ENCODE measurements around the gene SIGMAR1. TPM values are rescaled to one million over a fixed set of nuclear protein-coding genes. Genes with fewer than 3 reads are reported as not detected.

The SIGMAR1 gene
- total and polyA plus RNA-seq, 4 donors: 27.7 to 82.3 (median 62.5) TPM

DNA sequence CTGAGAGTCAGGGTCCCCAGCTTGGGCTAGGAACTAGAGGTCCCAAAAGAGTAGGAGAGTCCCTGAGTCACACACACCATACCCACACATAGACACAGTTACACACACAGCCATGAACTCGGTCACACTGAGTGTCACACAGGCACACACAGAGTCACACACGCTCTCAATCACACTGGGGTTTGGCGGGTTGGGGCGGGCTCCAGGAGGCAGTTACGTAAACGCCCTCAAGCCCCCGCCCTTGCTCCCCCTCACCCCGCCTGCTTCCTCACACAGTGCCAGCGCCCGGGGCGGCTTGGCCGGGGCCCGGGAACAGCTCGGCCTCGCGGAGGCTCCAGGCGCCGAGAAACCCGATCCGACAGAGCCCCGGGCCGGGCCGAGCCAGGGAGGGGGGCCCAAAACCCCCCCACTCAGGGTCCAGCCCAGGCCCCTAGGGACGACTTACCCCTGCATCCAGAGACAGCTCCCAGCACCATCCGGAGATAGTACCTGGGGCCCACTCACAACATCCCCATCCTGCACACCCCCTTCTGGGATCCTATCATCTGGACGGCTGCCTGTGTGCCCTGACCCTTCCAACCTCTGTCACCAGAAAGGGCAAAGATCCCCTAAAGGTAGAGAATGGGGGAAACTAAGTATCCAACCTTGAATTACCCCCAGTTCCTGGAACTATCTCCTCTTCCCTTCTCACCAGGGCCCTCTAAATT lies 44.5 kb downstream of the SIGMAR1 start:
- WGBS (ENCODE audit: insufficient coverage): 8% methylated on average over 24 of the region's 26 CpGs
- H3K27me3 ChIP-seq (ENCODE audit: control insufficient read depth, insufficient read depth, low read length): peaks cover 20% of the 10 kb centered on the region
- H3K9me3 ChIP-seq (ENCODE audit: control insufficient read depth, insufficient read depth, low read length): no peaks in the 10 kb centered on the region
- DNase-seq (ENCODE audit: low read depth in 4 of 6, low spot score in 6 of 6): peak in 2 of 6 donors; percentile 58 to 83
- H3K4me1 ChIP-seq (ENCODE audit: control insufficient read depth, insufficient read depth, low read length): peaks cover 53% of the 10 kb centered on the region
- H3K36me3 ChIP-seq (ENCODE audit: control insufficient read depth, insufficient read depth, low read length): no peaks in the 10 kb centered on the region
- H3K27ac ChIP-seq (ENCODE audit: low read depth, low read length): no peak overlapping the region
- H3K4me3 ChIP-seq (ENCODE audit: low read depth, low read length): no peak overlapping the region

DNA sequence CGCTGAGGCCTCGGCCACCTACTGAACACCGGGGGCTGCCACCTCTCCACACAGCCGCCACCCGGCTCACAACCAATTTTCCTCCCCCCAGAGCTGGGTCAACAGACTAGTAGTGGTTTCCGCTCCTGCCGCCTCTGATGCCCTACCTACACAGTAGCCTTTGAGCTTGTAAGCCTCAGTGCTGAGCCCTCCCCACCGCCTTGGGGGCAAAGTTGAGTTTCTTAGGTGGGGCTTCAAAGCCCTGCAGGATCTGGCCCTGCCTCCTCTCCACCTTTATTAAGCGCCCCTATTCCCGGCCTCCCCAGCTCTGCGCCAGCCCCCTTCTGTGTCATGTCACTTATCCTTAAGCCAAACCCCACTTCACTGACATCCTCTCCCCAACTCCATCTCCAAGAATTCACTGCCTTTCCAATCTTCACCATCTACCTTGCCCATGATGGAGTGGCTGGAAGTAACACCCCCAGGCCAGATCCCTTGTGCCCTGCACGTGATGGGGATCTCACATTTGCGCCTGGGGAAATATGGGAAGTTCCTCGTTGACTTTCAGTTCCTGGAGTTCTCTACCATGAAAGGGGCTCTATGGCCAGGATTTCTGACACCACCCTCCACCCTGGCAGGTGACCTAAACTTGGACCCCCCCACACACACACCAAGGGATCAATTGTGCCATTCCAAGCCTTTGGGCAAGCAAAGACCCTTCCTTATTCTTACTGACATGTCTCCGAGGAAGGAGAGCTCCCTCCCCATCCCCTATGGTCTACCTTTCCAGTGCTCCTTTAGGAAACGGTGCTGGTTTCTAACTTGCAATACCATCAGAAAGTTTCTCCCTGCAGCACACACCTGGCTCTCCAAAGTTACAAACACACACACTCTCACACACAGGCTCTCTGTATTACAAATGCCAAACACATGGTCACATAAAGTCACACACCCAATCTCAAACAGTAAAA lies 45.4 kb downstream of the SIGMAR1 start:
- no peak overlapping the region for H3K27ac ChIP-seq (ENCODE audit: low read depth, low read length)
- peaks cover 20% of the 10 kb centered on the region for H3K27me3 ChIP-seq (ENCODE audit: control insufficient read depth, insufficient read depth, low read length)
- H3K36me3 ChIP-seq (ENCODE audit: control insufficient read depth, insufficient read depth, low read length): no peaks in the 10 kb centered on the region
- 21% methylated on average over 10 of the region's 16 CpGs for WGBS (ENCODE audit: insufficient coverage)
- H3K4me3 ChIP-seq (ENCODE audit: low read depth, low read length): no peak overlapping the region
- DNase-seq (ENCODE audit: low read depth in 4 of 6, low spot score in 6 of 6): no peak
- no peaks in the 10 kb centered on the region for H3K9me3 ChIP-seq (ENCODE audit: control insufficient read depth, insufficient read depth, low read length)
- H3K4me1 ChIP-seq (ENCODE audit: control insufficient read depth, insufficient read depth, low read length): peaks cover 55% of the 10 kb centered on the region

DNA sequence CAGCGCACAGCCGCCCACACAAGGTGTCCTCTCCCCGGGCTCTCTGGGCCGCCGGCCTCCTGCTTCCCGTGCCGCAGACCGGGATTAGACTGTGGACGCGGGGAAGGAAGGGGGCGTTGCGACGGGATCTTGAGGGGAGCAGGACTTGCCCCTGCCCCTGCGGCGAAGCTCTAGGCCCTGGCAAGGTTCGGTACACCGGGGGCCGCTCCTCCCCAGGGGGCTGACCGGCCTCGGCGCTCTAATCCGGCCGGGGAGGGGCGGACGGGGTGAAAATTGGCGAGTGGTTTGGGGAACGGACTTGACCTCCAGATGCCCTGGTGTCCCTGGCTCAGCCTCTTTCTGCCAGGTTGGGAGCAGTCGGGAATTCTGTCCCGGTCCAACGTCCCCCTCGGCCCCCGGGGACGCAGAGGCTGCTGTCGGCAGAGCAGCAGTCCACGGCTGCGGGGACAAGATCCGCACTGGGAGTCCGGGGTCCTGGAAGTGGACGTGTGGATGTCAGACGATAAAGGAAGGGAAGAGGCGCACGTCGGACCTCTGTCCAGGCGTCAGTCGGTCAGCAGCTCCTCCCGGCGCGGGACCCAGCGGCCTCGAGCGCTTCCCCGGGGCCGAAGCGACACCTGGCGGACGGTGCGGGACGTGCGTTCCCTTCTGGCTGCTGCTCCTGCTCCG lies 46.2 kb downstream of the SIGMAR1 start:
- Histone ChIP-seq H3K9me3 (ENCODE audit: control insufficient read depth, insufficient read depth, low read length) (no peaks in the 10 kb centered on the region), H3K27me3 (ENCODE audit: control insufficient read depth, insufficient read depth, low read length) (peaks cover 20% of the 10 kb centered on the region), H3K4me3 (ENCODE audit: low read depth, low read length) (no peak overlapping the region), H3K4me1 (ENCODE audit: control insufficient read depth, insufficient read depth, low read length) (peaks cover 55% of the 10 kb centered on the region), H3K36me3 (ENCODE audit: control insufficient read depth, insufficient read depth, low read length) (no peaks in the 10 kb centered on the region), H3K27ac (ENCODE audit: low read depth, low read length) (no peak overlapping the region)
- WGBS (ENCODE audit: insufficient coverage): 16% methylated on average over 60 of the region's 60 CpGs
- peak in 2 of 6 donors; percentile 91 for DNase-seq (ENCODE audit: low read depth in 4 of 6, low spot score in 6 of 6)

DNA sequence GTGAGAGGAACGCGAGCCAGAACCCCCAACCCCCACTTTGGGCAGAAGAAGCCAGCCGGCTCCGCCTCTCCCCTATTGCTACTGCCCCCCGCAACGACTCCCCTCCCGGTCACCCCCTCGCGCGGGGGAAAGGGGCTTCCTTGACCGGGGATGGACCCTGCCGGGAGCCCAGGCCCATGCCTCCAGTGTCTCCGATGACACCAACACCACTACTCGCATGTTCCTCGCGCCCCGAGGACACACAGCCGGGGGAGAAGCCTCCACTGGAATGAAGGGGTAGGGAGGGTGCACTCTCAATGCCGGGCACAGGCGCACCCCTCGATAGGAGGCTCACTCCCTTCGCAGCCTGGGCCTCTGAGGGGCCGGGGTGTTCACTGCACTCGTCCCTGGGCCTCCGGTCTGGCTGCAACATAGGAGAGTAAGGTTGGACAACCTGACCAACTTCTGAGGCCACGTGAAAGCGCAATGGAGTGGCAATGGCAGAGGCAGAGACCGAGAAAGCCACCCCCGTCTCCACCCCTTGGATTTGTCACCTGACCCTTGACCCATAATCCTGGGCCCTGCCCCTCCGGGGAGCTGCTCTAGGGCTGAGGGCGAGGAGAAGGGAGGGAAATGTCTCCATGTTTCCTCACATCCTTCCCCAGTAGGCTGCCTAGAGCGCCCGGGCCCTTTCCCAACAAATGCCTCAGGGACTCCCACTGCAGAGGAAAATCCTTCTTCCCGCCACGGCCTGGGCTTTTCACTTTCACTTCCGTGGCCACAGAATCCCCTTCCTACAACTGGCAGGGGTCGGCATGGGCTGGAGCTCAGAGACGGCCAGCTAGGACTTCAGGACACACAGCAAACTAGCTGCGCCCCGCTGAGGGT lies 47.0 kb downstream of the SIGMAR1 start:
- peaks cover 60% of the 10 kb centered on the region for H3K4me1 ChIP-seq (ENCODE audit: control insufficient read depth, insufficient read depth, low read length)
- H3K27ac ChIP-seq (ENCODE audit: low read depth, low read length): peak overlapping the region; percentile 67
- peaks cover 20% of the 10 kb centered on the region for H3K27me3 ChIP-seq (ENCODE audit: control insufficient read depth, insufficient read depth, low read length)
- peak overlapping the region; percentile 46 for H3K4me3 ChIP-seq (ENCODE audit: low read depth, low read length)
- H3K36me3 ChIP-seq (ENCODE audit: control insufficient read depth, insufficient read depth, low read length): no peaks in the 10 kb centered on the region
- no peaks in the 10 kb centered on the region for H3K9me3 ChIP-seq (ENCODE audit: control insufficient read depth, insufficient read depth, low read length)
- DNase-seq (ENCODE audit: low read depth in 4 of 6, low spot score in 6 of 6): peak in 1 of 6 donors; percentile 46
- 39% methylated on average over 21 of the region's 40 CpGs for WGBS (ENCODE audit: insufficient coverage)

DNA sequence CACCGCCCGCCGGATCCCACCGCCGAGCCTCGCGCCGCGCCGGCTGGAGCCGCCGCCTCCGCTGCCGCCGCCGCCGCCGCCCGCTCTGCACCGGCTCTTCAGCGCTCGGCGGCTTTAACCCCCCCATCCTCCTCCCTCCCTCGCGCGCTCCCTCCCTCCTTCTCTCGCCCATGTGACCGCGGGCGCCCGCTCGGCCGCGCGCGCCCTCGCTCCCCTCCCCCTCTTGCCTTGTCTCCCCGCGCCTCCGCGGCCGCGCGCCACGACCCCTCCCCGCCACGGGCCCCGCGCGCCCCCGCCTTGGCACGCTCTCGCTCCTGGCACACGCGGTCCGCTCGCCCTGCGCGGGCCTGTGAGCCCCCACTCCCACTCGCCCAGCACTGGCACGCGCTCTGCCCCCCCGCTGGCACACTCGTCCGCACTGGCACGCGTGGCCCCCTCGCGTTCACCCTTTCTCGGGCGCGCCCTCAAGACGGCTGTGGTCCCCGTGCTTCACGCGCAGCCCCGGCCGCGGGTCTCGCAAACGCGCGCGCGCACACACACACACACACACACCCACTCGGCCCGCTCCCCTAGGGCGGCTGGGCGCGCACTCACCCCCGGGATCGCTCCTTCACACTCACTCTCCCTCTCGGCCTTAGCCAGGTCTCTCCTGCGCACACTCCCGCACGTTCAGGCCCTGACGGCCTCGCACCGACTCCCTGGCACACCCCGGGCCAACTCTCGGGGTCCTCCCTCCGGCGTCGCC lies 47.8 kb downstream of the SIGMAR1 start, which contains the start of gene CNTFR:
Gene CNTFR, minus strand, starts transcription at position 89 of the 745 bp plus-strand sequence. CDS start 20,743 bp downstream, outside the sequence.
- H3K27me3 ChIP-seq (ENCODE audit: control insufficient read depth, insufficient read depth, low read length): peaks cover 20% of the 10 kb centered on the region
- peaks cover 60% of the 10 kb centered on the region for H3K4me1 ChIP-seq (ENCODE audit: control insufficient read depth, insufficient read depth, low read length)
- H3K9me3 ChIP-seq (ENCODE audit: control insufficient read depth, insufficient read depth, low read length): no peaks in the 10 kb centered on the region
- under 1% methylated on average over 101 of the region's 104 CpGs for WGBS (ENCODE audit: insufficient coverage)
- peak within 1 kb of the TSS; percentile 63 for H3K4me3 ChIP-seq (ENCODE audit: low read depth, low read length)
- no peaks in the 10 kb centered on the region for H3K36me3 ChIP-seq (ENCODE audit: control insufficient read depth, insufficient read depth, low read length)
- peak within 1 kb of the TSS; percentile 67 for H3K27ac ChIP-seq (ENCODE audit: low read depth, low read length)
- DNase-seq (ENCODE audit: low read depth in 4 of 6, low spot score in 6 of 6): peak in 3 of 6 donors; percentile 88 to 97 (median 96)

DNA sequence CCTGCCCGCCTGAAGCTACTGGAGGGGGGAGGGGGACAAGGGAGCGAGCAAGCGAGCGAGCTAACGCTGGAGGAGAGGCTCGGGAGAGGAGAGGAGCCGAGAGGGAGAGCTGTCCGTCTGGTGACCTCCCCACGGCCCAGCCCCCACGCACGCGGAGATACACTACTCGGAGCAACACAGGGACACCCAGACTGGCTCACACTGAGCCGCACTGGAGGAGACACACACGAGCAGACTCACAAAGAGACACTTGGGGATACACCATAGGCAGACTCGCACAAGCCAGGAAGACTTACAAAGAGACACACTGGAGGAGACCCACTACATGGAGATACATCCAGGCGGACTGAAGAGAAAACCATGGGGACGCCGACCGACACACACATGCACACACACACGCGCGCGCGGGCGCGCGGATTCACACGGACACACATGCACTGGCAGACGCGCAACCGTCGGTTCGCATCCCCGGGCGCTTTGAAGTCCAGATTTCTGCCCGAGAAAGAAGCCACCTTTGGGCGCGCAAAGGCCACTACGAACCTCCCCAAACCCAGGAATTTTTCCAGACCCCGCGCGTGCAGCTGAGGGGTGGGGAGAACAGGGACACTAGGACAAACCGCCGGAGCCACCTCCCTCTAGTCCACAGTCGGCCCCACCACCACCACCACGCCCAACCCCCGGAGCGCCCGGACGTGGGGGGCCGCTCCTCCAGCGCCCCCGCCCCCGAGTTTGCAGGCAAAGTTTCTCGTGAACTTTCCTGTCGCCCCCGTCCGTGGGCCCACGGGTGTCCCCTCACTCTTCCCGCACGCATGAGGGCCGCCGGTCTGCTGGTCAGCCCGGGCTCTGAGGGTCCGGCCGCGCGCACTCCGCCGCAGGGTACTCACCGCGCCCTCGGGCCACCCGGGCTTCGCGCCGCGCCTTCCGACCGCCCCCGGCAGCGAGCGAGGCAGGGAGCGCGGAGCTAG lies 48.6 kb downstream of the SIGMAR1 start:
- DNase-seq (ENCODE audit: low read depth in 4 of 6, low spot score in 6 of 6): peak in 2 of 6 donors; percentile 82 to 88
- peak overlapping the region; percentile 38 for H3K27ac ChIP-seq (ENCODE audit: low read depth, low read length)
- peak overlapping the region; percentile 63 for H3K4me3 ChIP-seq (ENCODE audit: low read depth, low read length)
- peaks cover 20% of the 10 kb centered on the region for H3K27me3 ChIP-seq (ENCODE audit: control insufficient read depth, insufficient read depth, low read length)
- H3K4me1 ChIP-seq (ENCODE audit: control insufficient read depth, insufficient read depth, low read length): peaks cover 62% of the 10 kb centered on the region
- H3K36me3 ChIP-seq (ENCODE audit: control insufficient read depth, insufficient read depth, low read length): no peaks in the 10 kb centered on the region
- H3K9me3 ChIP-seq (ENCODE audit: control insufficient read depth, insufficient read depth, low read length): no peaks in the 10 kb centered on the region
- WGBS (ENCODE audit: insufficient coverage): under 1% methylated on average over 77 of the region's 86 CpGs

DNA sequence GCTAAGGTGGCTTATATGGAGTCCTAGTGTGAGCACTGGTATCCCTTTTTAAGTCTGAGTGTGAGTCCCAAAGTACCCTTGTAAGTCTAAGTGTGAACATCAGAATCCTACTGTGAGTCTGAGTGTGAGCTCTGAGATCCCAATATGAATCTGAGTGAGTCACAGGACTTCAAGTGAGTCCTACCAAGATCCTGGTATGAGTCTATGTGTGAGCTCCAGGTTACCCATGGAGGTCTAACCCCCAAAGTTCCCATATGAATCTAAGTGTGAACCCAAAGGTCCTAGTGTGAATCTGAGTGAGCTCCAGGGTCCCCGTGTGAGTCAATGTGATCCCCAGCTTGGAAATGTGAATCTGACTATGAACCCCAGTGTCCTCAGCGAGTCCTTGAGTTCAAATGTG lies 50.3 kb downstream of the SIGMAR1 start:
- no peak for DNase-seq (ENCODE audit: low read depth in 4 of 6, low spot score in 6 of 6)
- Histone ChIP-seq H3K4me1 (ENCODE audit: control insufficient read depth, insufficient read depth, low read length) (peaks cover 57% of the 10 kb centered on the region), H3K27ac (ENCODE audit: low read depth, low read length) (no peak overlapping the region), H3K27me3 (ENCODE audit: control insufficient read depth, insufficient read depth, low read length) (peaks cover 6% of the 10 kb centered on the region), H3K36me3 (ENCODE audit: control insufficient read depth, insufficient read depth, low read length) (no peaks in the 10 kb centered on the region), H3K4me3 (ENCODE audit: low read depth, low read length) (no peak overlapping the region), H3K9me3 (ENCODE audit: control insufficient read depth, insufficient read depth, low read length) (no peaks in the 10 kb centered on the region)
- WGBS (ENCODE audit: insufficient coverage): 79% methylated on average over 2 of the region's 2 CpGs

Measured in spinal cord (tissue), 10 donors.